ENCODE results near the gene LMO4.

Gene LMO4

GRCh38 chr1:87327376-87328271 lies 1.1 kb upstream of the LMO4 start:
- DNase-seq (ENCODE audit: low spot score), result no peak

GRCh38 chr1:87329051-87329525 lies 408 bp downstream of the LMO4 start:
- DNase-seq (ENCODE audit: low spot score), result no peak

GRCh38 chr1:87329526-87330056 lies 911 bp downstream of the LMO4 start:
- DNase-seq (ENCODE audit: low spot score), result no peak

- DNase-seq (ENCODE audit: low spot score), result peak; percentile 55
Measured at GRCh38 chr1:87330057-87330884, 1.6 kb downstream of the LMO4 start.

- DNase-seq (ENCODE audit: low spot score), result no peak
Measured at GRCh38 chr1:87330885-87331364, 2.2 kb downstream of the LMO4 start.

GRCh38 chr1:87331365-87332241 lies 2.9 kb downstream of the LMO4 start:
- peak; percentile 70 for DNase-seq (ENCODE audit: low spot score)

GRCh38 chr1:87333692-87334347 lies 5.1 kb downstream of the LMO4 start:
- DNase-seq (ENCODE audit: low spot score), result no peak

- no peak for DNase-seq (ENCODE audit: low spot score)
Measured at GRCh38 chr1:87334351-87335174, 5.9 kb downstream of the LMO4 start.

- DNase-seq (ENCODE audit: low spot score), result no peak
Measured at GRCh38 chr1:87335175-87335884, 6.7 kb downstream of the LMO4 start.

- DNase-seq (ENCODE audit: low spot score), result no peak
Measured at GRCh38 chr1:87336623-87337067, 8.0 kb downstream of the LMO4 start.

GRCh38 chr1:87337606-87338005 lies 8.9 kb downstream of the LMO4 start:
- no peak for DNase-seq (ENCODE audit: low spot score)

GRCh38 chr1:87338566-87338965 lies 9.9 kb downstream of the LMO4 start:
- no peak for DNase-seq (ENCODE audit: low spot score)

GRCh38 chr1:87344231-87344630 lies 15.6 kb downstream of the LMO4 start:
- no peak for DNase-seq (ENCODE audit: low spot score)

GRCh38 chr1:87346130-87346814 lies 17.6 kb downstream of the LMO4 start:
- DNase-seq (ENCODE audit: low spot score), result no peak

- DNase-seq (ENCODE audit: low spot score), result no peak
Measured at GRCh38 chr1:87348341-87349019, 19.8 kb downstream of the LMO4 start.

- DNase-seq (ENCODE audit: low spot score), result no peak
Measured at GRCh38 chr1:87349036-87349435, 20.4 kb downstream of the LMO4 start.

GRCh38 chr1:87355894-87356293 lies 27.2 kb downstream of the LMO4 start:
- DNase-seq (ENCODE audit: low spot score), result no peak

GRCh38 chr1:87356591-87356990 lies 27.9 kb downstream of the LMO4 start:
- no peak for DNase-seq (ENCODE audit: low spot score)

All from putamen (tissue), 1 donor.